Activated CD4-positive, alpha-beta T cell treated with anti-CD3 and anti-CD28 coated beads, Interleukin-2, amount 10 ng/mL, durations not matched to agents 24 days and 14 days (primary cell): Measurements from ENCODE around the gene ELAVL2. TPM values are rescaled to one million over a fixed set of nuclear protein-coding genes. Genes with fewer than 3 reads are reported as not detected.

Source experiments
- DNase-seq: peaks from one replicate; pipeline ENCODE4 v3.0.0; 2022
- H3K27ac Mint-ChIP-seq: one replicate; pipeline ENCODE4 v1.8.0; 2022; ENCODE audit warnings: mild to moderate bottlenecking, mixed read lengths
- H3K27me3 Mint-ChIP-seq: one replicate; pipeline ENCODE4 v1.8.0; 2022; ENCODE audit warnings: mixed read lengths
- H3K36me3 Mint-ChIP-seq: one replicate; pipeline ENCODE4 v1.8.0; 2022; ENCODE audit warnings: low read depth, mild to moderate bottlenecking, mixed read lengths
- H3K4me1 Mint-ChIP-seq: one replicate; pipeline ENCODE4 v1.8.0; 2021; ENCODE audit warnings: mixed read lengths
- H3K4me3 Mint-ChIP-seq: one replicate; pipeline ENCODE4 v1.8.0; 2022; ENCODE audit warnings: mild to moderate bottlenecking, moderate library complexity, mixed read lengths
- H3K9me3 Mint-ChIP-seq: one replicate; pipeline ENCODE4 v1.8.0; 2021; ENCODE audit warnings: mixed read lengths
- intact Hi-C: fragments of 100-400 bp; cut with micrococcal nuclease; formaldehyde crosslinking; loops from one replicate; pipeline ENCODE4 v1.15.1; 2023
- total RNA-seq: library from RNA; stranded (reverse); gene quantifications from 2 replicates; pipeline ENCODE4 v1.2.3, GENCODE V29; 2022

Gene ELAVL2
- total RNA-seq, 1 donor from 2014 or later, result not detected

GRCh38 chr9:23769307-23769935 lies 56.6 kb downstream of the ELAVL2 start:
- H3K36me3 Mint-ChIP-seq, result no peaks in the 10 kb centered on the region
- no peaks in the 10 kb centered on the region for H3K27me3 Mint-ChIP-seq
- peaks cover 6% of the 10 kb centered on the region for H3K9me3 Mint-ChIP-seq
- intact Hi-C loops, result no loop called here
- H3K4me3 Mint-ChIP-seq, result no peak overlapping the region
- no peak overlapping the region for H3K27ac Mint-ChIP-seq
- no peaks in the 10 kb centered on the region for H3K4me1 Mint-ChIP-seq
- DNase-seq, result no peak

- peaks cover 6% of the 10 kb centered on the region for H3K9me3 Mint-ChIP-seq
- no peaks in the 10 kb centered on the region for H3K4me1 Mint-ChIP-seq
- H3K27me3 Mint-ChIP-seq, result no peaks in the 10 kb centered on the region
- no peak overlapping the region for H3K4me3 Mint-ChIP-seq
- DNase-seq, result no peak
- H3K27ac Mint-ChIP-seq, result no peak overlapping the region
- intact Hi-C loops, result no loop called here
- no peaks in the 10 kb centered on the region for H3K36me3 Mint-ChIP-seq
Observed at GRCh38 chr9:23768861-23769260, 57.2 kb downstream of the ELAVL2 start.

GRCh38 chr9:23766613-23767012 lies 59.4 kb downstream of the ELAVL2 start:
- H3K9me3 Mint-ChIP-seq, result peaks cover 6% of the 10 kb centered on the region
- no peak overlapping the region for H3K27ac Mint-ChIP-seq
- intact Hi-C loops, result no loop called here
- no peak overlapping the region for H3K4me3 Mint-ChIP-seq
- no peaks in the 10 kb centered on the region for H3K4me1 Mint-ChIP-seq
- H3K36me3 Mint-ChIP-seq, result no peaks in the 10 kb centered on the region
- H3K27me3 Mint-ChIP-seq, result no peaks in the 10 kb centered on the region
- DNase-seq, result no peak

GRCh38 chr9:23765561-23765960 lies 60.5 kb downstream of the ELAVL2 start:
- intact Hi-C loops, result no loop called here
- no peaks in the 10 kb centered on the region for H3K4me1 Mint-ChIP-seq
- no peaks in the 10 kb centered on the region for H3K36me3 Mint-ChIP-seq
- H3K4me3 Mint-ChIP-seq, result no peak overlapping the region
- DNase-seq, result no peak
- H3K27ac Mint-ChIP-seq, result no peak overlapping the region
- H3K9me3 Mint-ChIP-seq, result peaks cover 6% of the 10 kb centered on the region
- H3K27me3 Mint-ChIP-seq, result no peaks in the 10 kb centered on the region

GRCh38 chr9:23764219-23764618 lies 61.8 kb downstream of the ELAVL2 start:
- Mint-ChIP-seq H3K4me1 (no peaks in the 10 kb centered on the region), H3K27me3 (no peaks in the 10 kb centered on the region), H3K4me3 (no peak overlapping the region), H3K9me3 (peaks cover under 1% of the 10 kb centered on the region), H3K36me3 (no peaks in the 10 kb centered on the region), H3K27ac (no peak overlapping the region)
- intact Hi-C loops, result no loop called here
- no peak for DNase-seq

- no peak for DNase-seq
- Mint-ChIP-seq H3K36me3 (no peaks in the 10 kb centered on the region), H3K9me3 (peaks cover 3% of the 10 kb centered on the region), H3K4me1 (no peaks in the 10 kb centered on the region), H3K27me3 (no peaks in the 10 kb centered on the region), H3K27ac (no peak overlapping the region), H3K4me3 (no peak overlapping the region)
- intact Hi-C loops, result no loop called here
Observed at GRCh38 chr9:23754551-23754950, 71.5 kb downstream of the ELAVL2 start.

- no peak for DNase-seq
- Mint-ChIP-seq H3K4me3 (no peak overlapping the region), H3K36me3 (no peaks in the 10 kb centered on the region), H3K4me1 (no peaks in the 10 kb centered on the region), H3K27me3 (no peaks in the 10 kb centered on the region), H3K27ac (no peak overlapping the region), H3K9me3 (no peaks in the 10 kb centered on the region)
- intact Hi-C loops, result no loop called here
Observed at GRCh38 chr9:23752859-23753258, 73.2 kb downstream of the ELAVL2 start.

- DNase-seq, result no peak
- Mint-ChIP-seq H3K27ac (no peak overlapping the region), H3K4me3 (no peak overlapping the region), H3K27me3 (no peaks in the 10 kb centered on the region), H3K4me1 (no peaks in the 10 kb centered on the region), H3K9me3 (peaks cover 3% of the 10 kb centered on the region), H3K36me3 (no peaks in the 10 kb centered on the region)
- intact Hi-C loops, result no loop called here
Observed at GRCh38 chr9:23751633-23752032, 74.4 kb downstream of the ELAVL2 start.

- no peak for DNase-seq
- Mint-ChIP-seq H3K36me3 (no peaks in the 10 kb centered on the region), H3K4me1 (no peaks in the 10 kb centered on the region), H3K9me3 (peaks cover 3% of the 10 kb centered on the region), H3K27ac (no peak overlapping the region), H3K4me3 (no peak overlapping the region), H3K27me3 (no peaks in the 10 kb centered on the region)
- intact Hi-C loops, result no loop called here
Observed at GRCh38 chr9:23750808-23751207, 75.2 kb downstream of the ELAVL2 start.

- no peaks in the 10 kb centered on the region for H3K27me3 Mint-ChIP-seq
- H3K36me3 Mint-ChIP-seq, result no peaks in the 10 kb centered on the region
- DNase-seq, result no peak
- H3K27ac Mint-ChIP-seq, result no peak overlapping the region
- H3K9me3 Mint-ChIP-seq, result peaks cover 3% of the 10 kb centered on the region
- H3K4me1 Mint-ChIP-seq, result no peaks in the 10 kb centered on the region
- intact Hi-C loops, result no loop called here
- H3K4me3 Mint-ChIP-seq, result no peak overlapping the region
Observed at GRCh38 chr9:23747088-23748075, 78.7 kb downstream of the ELAVL2 start.

GRCh38 chr9:23746317-23746716 lies 79.7 kb downstream of the ELAVL2 start:
- no peak for DNase-seq
- Mint-ChIP-seq H3K4me1 (no peaks in the 10 kb centered on the region), H3K9me3 (peaks cover 3% of the 10 kb centered on the region), H3K36me3 (no peaks in the 10 kb centered on the region), H3K27me3 (no peaks in the 10 kb centered on the region), H3K4me3 (no peak overlapping the region), H3K27ac (no peak overlapping the region)
- intact Hi-C loops, result no loop called here

- Mint-ChIP-seq H3K27ac (no peak overlapping the region), H3K4me3 (no peak overlapping the region), H3K36me3 (no peaks in the 10 kb centered on the region), H3K9me3 (peaks cover 8% of the 10 kb centered on the region), H3K27me3 (no peaks in the 10 kb centered on the region), H3K4me1 (no peaks in the 10 kb centered on the region)
- DNase-seq, result no peak
- intact Hi-C loops, result no loop called here
Observed at GRCh38 chr9:23743036-23743435, 83.0 kb downstream of the ELAVL2 start.

GRCh38 chr9:23741351-23741750 lies 84.7 kb downstream of the ELAVL2 start:
- no peaks in the 10 kb centered on the region for H3K27me3 Mint-ChIP-seq
- H3K4me3 Mint-ChIP-seq, result no peak overlapping the region
- DNase-seq, result no peak
- intact Hi-C loops, result no loop called here
- no peaks in the 10 kb centered on the region for H3K36me3 Mint-ChIP-seq
- H3K9me3 Mint-ChIP-seq, result peaks cover 9% of the 10 kb centered on the region
- H3K4me1 Mint-ChIP-seq, result no peaks in the 10 kb centered on the region
- no peak overlapping the region for H3K27ac Mint-ChIP-seq

- intact Hi-C loops, result no loop called here
- Mint-ChIP-seq H3K4me1 (no peaks in the 10 kb centered on the region), H3K27ac (no peak overlapping the region), H3K4me3 (no peak overlapping the region), H3K36me3 (no peaks in the 10 kb centered on the region), H3K27me3 (no peaks in the 10 kb centered on the region), H3K9me3 (peaks cover 10% of the 10 kb centered on the region)
- DNase-seq, result no peak
Observed at GRCh38 chr9:23740531-23740930, 85.5 kb downstream of the ELAVL2 start.
